B cell (primary cell): ENCODE results near the gene OR10C1. TPM values are rescaled to one million over a fixed set of nuclear protein-coding genes. Genes with fewer than 3 reads are reported as not detected.
"Not testable (repeated sequence)": the region's sequence is repeated elsewhere in the genome, so short reads cannot be mapped to it uniquely, and the experiment has no call there.

Source experiments
- ATAC-seq: fragments of 200-7000 bp; cut with Tn5 transposase; one replicate; pipeline ENCODE4 v1.10.0; 2021; ENCODE audit warnings: low read depth, mild to moderate bottlenecking, moderate number of reproducible peaks, moderate library complexity
- CTCF ChIA-PET: fragments of 350-600 bp; sonication (Branson Sonifier 250); formaldehyde crosslinking; loops from one replicate; lab custom pipeline; 2021; ENCODE audit warnings: antibody characterized with exemption, inconsistent platforms; lab: Charles Lee
- POLR2A ChIA-PET: fragments of 350-600 bp; sonication (Branson Sonifier 250); formaldehyde crosslinking; loops from one replicate; lab custom pipeline; 2021; ENCODE audit warnings: antibody characterized with exemption; lab: Charles Lee
- DNase-seq: peaks from one replicate; pipeline ENCODE4 v3.0.0; 2013
- H2AFZ ChIP-seq: 2 replicates; pipeline ENCODE4 v1.6.1; 2012; ENCODE audit warnings: mild to moderate bottlenecking, low read depth, low read length; ENCODE audit not compliant: insufficient read depth, poor library complexity, severe bottlenecking
- H3K27ac ChIP-seq, 2 donors: 1 replicate in 1 of 2; 2 replicates in 1 of 2; pipeline ENCODE4 v1.5.1; 2012 to 2013; ENCODE audit warnings: low read length in 2 of 2, mild to moderate bottlenecking in 2 of 2, moderate library complexity in 1 of 2
- H3K27me3 ChIP-seq, 4 experiments: fragments of 200-600 bp in 1 of 4; sonication (generic) in 1 of 4; replicated peaks in 1 of 4; 1 replicate in 2 of 4; 2 replicates in 2 of 4; pipeline versions ENCODE4 v1.6.1 to v1.7.0; 2013 to 2016; ENCODE audit warnings: low read length in 3 of 4, mild to moderate bottlenecking in 2 of 4, mixed read lengths in 1 of 4, moderate library complexity in 1 of 4; ENCODE audit not compliant: insufficient read depth in 4 of 4, control insufficient read depth in 3 of 4; ENCODE audit errors: control extremely low read depth in 1 of 4
- H3K36me3 ChIP-seq, 2 experiments: replicated peaks in 1 of 2; 1 replicate in 1 of 2; 2 replicates in 1 of 2; pipeline versions ENCODE4 v1.6.1 to v1.7.1; 2013; ENCODE audit warnings: low read length in 1 of 2; ENCODE audit not compliant: insufficient read depth in 2 of 2, control insufficient read depth in 1 of 2; ENCODE audit errors: control extremely low read depth in 1 of 2, extremely low read depth in 1 of 2
- H3K4me1 ChIP-seq, 2 donors: fragments of 200-600 bp in 1 of 2; sonication (generic) in 1 of 2; 1 replicate in 1 of 2; 2 replicates in 1 of 2; pipeline versions ENCODE4 v1.5.1 to v1.6.1; 2013 to 2017; ENCODE audit warnings: low read length in 2 of 2; ENCODE audit not compliant: control insufficient read depth in 2 of 2, insufficient read depth in 2 of 2
- H3K4me2 ChIP-seq: replicated peaks from 2 replicates; pipeline ENCODE3; 2012; ENCODE audit warnings: mild to moderate bottlenecking, low read depth, low read length; ENCODE audit not compliant: poor library complexity, severe bottlenecking
- H3K4me3 ChIP-seq, 5 experiments: fragments of 200-600 bp in 1 of 5; sonication (generic) in 1 of 5; 1 replicate in 3 of 5; 2 replicates in 2 of 5; pipeline versions ENCODE4 v1.5.1 to v1.7.0; 2011 to 2016; ENCODE audit warnings: low read length in 4 of 5, mild to moderate bottlenecking in 4 of 5, low read depth in 2 of 5, control low read depth in 1 of 5, moderate library complexity in 1 of 5; ENCODE audit not compliant: insufficient read depth in 1 of 5; ENCODE audit errors: control extremely low read depth in 1 of 5, extremely low read depth in 1 of 5
- H3K79me2 ChIP-seq: fragments of 200-600 bp; sonication (generic); one replicate; pipeline ENCODE4 v1.6.0; 2016; ENCODE audit warnings: low read length; ENCODE audit not compliant: control insufficient read depth, insufficient read depth
- H3K9ac ChIP-seq: fragments of 200-600 bp; sonication (generic); 2 replicates; pipeline ENCODE4 v1.6.1; 2017; ENCODE audit warnings: mild to moderate bottlenecking, low read length, moderate library complexity
- H3K9me3 ChIP-seq, 3 donors: one replicate each; pipeline versions ENCODE4 v1.6.1 to v1.7.1; 2013; ENCODE audit warnings: low read length in 2 of 3; ENCODE audit not compliant: control insufficient read depth in 2 of 3, insufficient read depth in 1 of 3; ENCODE audit errors: control extremely low read depth in 1 of 3
- H4K20me1 ChIP-seq: 2 replicates; pipeline ENCODE4 v1.6.0; 2012; ENCODE audit warnings: mild to moderate bottlenecking, low read length; ENCODE audit not compliant: insufficient read depth, control insufficient read depth, poor library complexity, severe bottlenecking
- H3K27ac Mint-ChIP-seq: one replicate; pipeline ENCODE4 v1.8.0; 2021; ENCODE audit warnings: mixed read lengths
- H3K27me3 Mint-ChIP-seq: one replicate; pipeline ENCODE4 v1.8.0; 2021; ENCODE audit warnings: mixed read lengths
- H3K4me1 Mint-ChIP-seq: one replicate; pipeline ENCODE4 v1.8.0; 2021; ENCODE audit warnings: mixed read lengths
- H3K4me3 Mint-ChIP-seq: one replicate; pipeline ENCODE4 v1.8.0; 2021; ENCODE audit warnings: mixed read lengths
- H3K9me3 Mint-ChIP-seq: one replicate; pipeline ENCODE4 v1.8.0; 2022; ENCODE audit warnings: mixed read lengths; ENCODE audit not compliant: insufficient read depth
- CTCF ChIP-seq: fragments of 200-600 bp; IDR thresholded peaks from one replicate; pipeline ENCODE4 v1.8.0; 2022; ENCODE audit warnings: antibody characterized with exemption, mild to moderate bottlenecking
- EZH2 ChIP-seq: IDR thresholded peaks from 2 replicates; pipeline ENCODE4 v1.6.1; 2012; ENCODE audit warnings: borderline replicate concordance, low read depth, mild to moderate bottlenecking, moderate library complexity, low read length; ENCODE audit not compliant: insufficient read depth, poor library complexity, severe bottlenecking
- WGBS: methylation state at CpG from one replicate; pipeline ENCODE4 v1.1.5; 2013; ENCODE audit warnings: missing lambda C conversion rate; ENCODE audit not compliant: insufficient coverage; 5-methylcytosine and 5-hydroxymethylcytosine counted together
- intact Hi-C: fragments of 100-400 bp; cut with micrococcal nuclease; formaldehyde crosslinking; loops from one replicate; pipeline ENCODE4 v1.10.0; 2022
- polyA plus RNA-seq: library from polyadenylated mRNA; depleted of rRNA; stranded (reverse); fragments of >200 nt; gene quantifications from 2 replicates; pipeline ENCODE4 v1.2.3, GENCODE V29; 2012
- total RNA-seq, 2 donors: library from RNA; stranded (reverse); fragments of 120-200 nt in 1 of 2; gene quantifications; 1 replicate in 1 of 2; 2 replicates in 1 of 2; pipeline versions ENCODE4 v1.2.3 to v1.2.4, GENCODE V29; 2013 to 2022

Gene OR10C1
- total and polyA plus RNA-seq, 2 donors (not counting 1 experiment from before 2014, with no cell fraction given) = not detected

GRCh38 chr6:29442719-29443118 is 3.6 kb downstream of the OR10C1 start:
- Mint-ChIP-seq H3K27me3 (peaks cover 49% of the 10 kb centered on the region), H3K27ac (no peak overlapping the region), H3K4me3 (no peak overlapping the region), H3K4me1 (no peaks in the 10 kb centered on the region), H3K9me3 (peaks cover 3% of the 10 kb centered on the region)
- Histone ChIP-seq H3K27me3 (peaks cover 0 to 9% (median 7%) of the 10 kb centered on the region in 4 experiments), H3K9me3 (no peaks in the 10 kb centered on the region), H4K20me1 (no peaks in the 10 kb centered on the region), H3K9ac (no peak overlapping the region), H3K4me1 (no peaks in the 10 kb centered on the region), H2AFZ (no peak overlapping the region), H3K4me3 (no peak overlapping the region), H3K36me3 (no peaks in the 10 kb centered on the region), H3K27ac (no peak overlapping the region), H3K79me2 (no peaks in the 10 kb centered on the region), H3K4me2 (no peak overlapping the region)
- DNase-seq (no peak), ATAC-seq (no peak)
- intact Hi-C loops = no loop called here
- 100% methylated on average over 1 of the region's 1 CpG for WGBS
- TF ChIP-seq CTCF (no peak), EZH2 (no peak)
- ChIA-PET POLR2A (no interaction called here), CTCF (no interaction called here)

- H3K4me1 Mint-ChIP-seq, H3K9me3 ChIP-seq, H3K27me3 ChIP-seq, H3K4me3 Mint-ChIP-seq, H3K4me2 ChIP-seq, CTCF ChIA-PET, H3K9me3 Mint-ChIP-seq, H3K36me3 ChIP-seq, H3K9ac ChIP-seq, H3K27ac Mint-ChIP-seq, H3K4me1 ChIP-seq, intact Hi-C loops, H3K79me2 ChIP-seq, DNase-seq, ATAC-seq, POLR2A ChIA-PET, H3K4me3 ChIP-seq, H4K20me1 ChIP-seq, H3K27ac ChIP-seq, H2AFZ ChIP-seq: not testable (repeated sequence)
- no CpG with 5 or more reads among the region's 1 CpG for WGBS
- peaks cover 53% of the 10 kb centered on the region for H3K27me3 Mint-ChIP-seq
Observed at GRCh38 chr6:29444031-29444430, 4.9 kb downstream of the OR10C1 start.
